GM23248 (cell line): ENCODE measurements around the gene COP1. TPM values are rescaled to one million over a fixed set of nuclear protein-coding genes. Genes with fewer than 3 reads are reported as not detected.
"Not testable (repeated sequence)": the region's sequence is repeated elsewhere in the genome, so short reads cannot be mapped to it uniquely, and the experiment has no call there.

Experiments
- DNase-seq: peaks from one replicate; pipeline ENCODE4 v3.0.0-alpha.2; 2015
- H2AFZ ChIP-seq: fragments of 200-600 bp; sonication (generic); 2 replicates; pipeline ENCODE4 v1.6.1; 2016; ENCODE audit warnings: antibody characterized with exemption
- H3F3A ChIP-seq: fragments of 200-600 bp; sonication (generic); 2 replicates; pipeline ENCODE4 v1.6.1; 2016; ENCODE audit warnings: mild to moderate bottlenecking, antibody characterized with exemption, mixed run types; ENCODE audit not compliant: insufficient read depth
- H3K27ac ChIP-seq: fragments of 200-600 bp; sonication (generic); 2 replicates; pipeline ENCODE4 v1.5.1; 2016; ENCODE audit warnings: mild to moderate bottlenecking
- H3K27me3 ChIP-seq: fragments of 200-600 bp; sonication (generic); replicated peaks from 2 replicates; pipeline ENCODE4 v1.6.1; 2016; ENCODE audit warnings: mild to moderate bottlenecking; ENCODE audit not compliant: insufficient read depth
- H3K36me3 ChIP-seq: fragments of 200-600 bp; sonication (generic); 2 replicates; pipeline ENCODE4 v1.6.1; 2016; ENCODE audit warnings: low read depth, mild to moderate bottlenecking
- H3K4me1 ChIP-seq: fragments of 200-600 bp; sonication (generic); 2 replicates; pipeline ENCODE4 v1.6.1; 2016; ENCODE audit warnings: mild to moderate bottlenecking; ENCODE audit not compliant: insufficient read depth
- H3K4me2 ChIP-seq: fragments of 200-600 bp; sonication (generic); one replicate; pipeline ENCODE4 v1.6.1; 2016; ENCODE audit warnings: mild to moderate bottlenecking; ENCODE audit not compliant: unreplicated experiment
- H3K4me3 ChIP-seq: fragments of 200-600 bp; sonication (generic); 2 replicates; pipeline ENCODE4 v1.5.1; 2016; ENCODE audit warnings: mild to moderate bottlenecking
- H3K79me2 ChIP-seq: fragments of 200-600 bp; sonication (generic); 2 replicates; pipeline ENCODE4 v1.6.1; 2016; ENCODE audit warnings: mild to moderate bottlenecking; ENCODE audit not compliant: insufficient read depth
- H3K9ac ChIP-seq: fragments of 200-600 bp; sonication (generic); 2 replicates; pipeline ENCODE4 v1.6.1; 2016; ENCODE audit warnings: mild to moderate bottlenecking
- H3K9me2 ChIP-seq: fragments of 200-600 bp; sonication (generic); 2 replicates; pipeline ENCODE4 v1.6.1; 2016; ENCODE audit warnings: mixed run types, mild to moderate bottlenecking, moderate library complexity; ENCODE audit not compliant: insufficient read depth
- H3K9me3 ChIP-seq: fragments of 200-600 bp; sonication (generic); one replicate; pipeline ENCODE4 v1.6.1; 2017; ENCODE audit warnings: low read depth
- H4K20me1 ChIP-seq: fragments of 200-600 bp; sonication (generic); 2 replicates; pipeline ENCODE4 v1.6.0; 2016; ENCODE audit not compliant: insufficient read depth
- EZH2 ChIP-seq: fragments of 200-600 bp; sonication (generic); IDR thresholded peaks from 2 replicates; pipeline ENCODE4 v1.6.1; 2018; ENCODE audit warnings: antibody characterized with exemption, mild to moderate bottlenecking; ENCODE audit not compliant: insufficient read depth, poor library complexity, severe bottlenecking
- EZH2phosphoT487 ChIP-seq: fragments of 200-600 bp; sonication (generic); IDR thresholded peaks from 2 replicates; pipeline ENCODE4 v1.6.1; 2018; ENCODE audit warnings: antibody characterized with exemption, moderate library complexity, mild to moderate bottlenecking, low read depth; ENCODE audit not compliant: insufficient read depth
- WGBS, 2 experiments: methylation state at CpG; one replicate each; pipeline ENCODE4 v1.1.6; 2015 to 2017; ENCODE audit warnings: low lambda C conversion rate in 2 of 2, low coverage in 1 of 2; ENCODE audit errors: missing lambda C conversion rate in 2 of 2; 5-methylcytosine and 5-hydroxymethylcytosine counted together
- in situ Hi-C: fragments of 300-500 bp; cut with MboI; formaldehyde crosslinking; loops from 2 replicates; pipeline ENCODE4 v1.15.0; 2020
- polyA plus RNA-seq: library from polyadenylated mRNA; unstranded; fragments of >200 nt; fragmentation: Nextera tagmentation; extraction: Ambion mirVana; gene quantifications from 2 replicates; pipeline ENCODE4 v1.2.1, GENCODE V29; 2016
- total RNA-seq: library from RNA; depleted of rRNA; stranded (reverse); fragments of >200 nt; shearing (Covaris generic); gene quantifications from 2 replicates; pipeline ENCODE4 v1.2.3, GENCODE V29; 2014

The COP1 gene
- total and polyA plus RNA-seq, 2 experiments from 2014 or later = 42.4 to 55.1 TPM

DNA sequence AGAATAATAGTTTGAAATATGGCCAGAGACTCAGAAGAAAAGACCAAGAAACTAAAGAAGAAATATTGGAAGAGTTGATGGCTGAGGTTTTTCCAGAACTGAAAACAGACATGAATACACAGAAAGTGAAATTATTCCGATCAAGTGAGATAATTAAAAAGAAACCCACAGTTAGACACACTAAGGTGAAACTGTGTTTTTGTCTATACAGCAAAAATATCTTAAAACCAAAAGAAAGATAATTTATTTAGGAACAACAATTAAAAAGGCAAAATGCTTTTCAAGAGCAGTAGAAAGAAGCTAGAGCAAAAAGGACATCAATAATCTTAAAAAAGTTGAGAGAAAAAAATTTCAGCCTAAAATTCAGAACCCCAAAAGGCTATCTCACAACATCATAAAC lies 116.3 kb downstream of the COP1 start:
- no peak overlapping the region for H3K4me2 ChIP-seq
- no peak overlapping the region for H3K27ac ChIP-seq
- no peak for TF ChIP-seq EZH2
- TF ChIP-seq EZH2phosphoT487 = no peak
- no peaks in the 10 kb centered on the region for H3K9me3 ChIP-seq
- no peaks in the 10 kb centered on the region for H4K20me1 ChIP-seq
- no peak overlapping the region for H3K9ac ChIP-seq
- peaks cover 41% of the 10 kb centered on the region for H3K79me2 ChIP-seq
- no peaks in the 10 kb centered on the region for H3K4me1 ChIP-seq
- no peak overlapping the region for H3K4me3 ChIP-seq
- H3F3A ChIP-seq = no peaks in the 10 kb centered on the region
- no peak overlapping the region for H2AFZ ChIP-seq
- no peaks in the 10 kb centered on the region for H3K27me3 ChIP-seq
- DNase-seq = no peak
- H3K36me3 ChIP-seq = no peaks in the 10 kb centered on the region
- no peaks in the 10 kb centered on the region for H3K9me2 ChIP-seq
- in situ Hi-C loops = no loop called here
- WGBS, 2 experiments = 91 to 92% methylated on average over 1 of the region's 1 CpG

GRCh38 chr1:176087746-176088145 lies 119.3 kb downstream of the COP1 start:
- H3K36me3 ChIP-seq, H3K9me3 ChIP-seq, H3K4me2 ChIP-seq, H4K20me1 ChIP-seq, H3K27ac ChIP-seq, H3F3A ChIP-seq, in situ Hi-C loops, H3K27me3 ChIP-seq, H3K9ac ChIP-seq, H2AFZ ChIP-seq, H3K9me2 ChIP-seq, H3K4me3 ChIP-seq, H3K4me1 ChIP-seq, DNase-seq: not testable (repeated sequence)
- WGBS, 2 experiments = 99 to 100% methylated on average over 3 of the region's 3 CpGs
- H3K79me2 ChIP-seq = peaks cover 47% of the 10 kb centered on the region

- DNase-seq = peak; percentile 78
- Histone ChIP-seq H3K79me2 (peaks cover 49% of the 10 kb centered on the region), H3K4me2 (no peak overlapping the region), H3F3A (no peaks in the 10 kb centered on the region), H3K27me3 (no peaks in the 10 kb centered on the region), H3K9ac (no peak overlapping the region), H3K36me3 (no peaks in the 10 kb centered on the region), H2AFZ (no peak overlapping the region), H3K27ac (no peak overlapping the region), H4K20me1 (0 out of 2 replicates have a peak, but pooled peaks cover 6% of the 10 kb centered on the region), H3K9me2 (no peaks in the 10 kb centered on the region), H3K4me3 (no peak overlapping the region), H3K9me3 (peaks cover 4% of the 10 kb centered on the region), H3K4me1 (peaks cover 6% of the 10 kb centered on the region; the same call in 1 of the 2 replicates)
- in situ Hi-C loops = loop anchor here (25.0 kb wide), 1 partner anchor 586 kb away; no protein-coding TSS in a partner anchor
- 27 to 31% methylated on average over 5 of the region's 5 CpGs for WGBS, 2 experiments
- no peak for TF ChIP-seq EZH2phosphoT487
- no peak for TF ChIP-seq EZH2
Observed at GRCh38 chr1:176073524-176074157, 133.4 kb downstream of the COP1 start.

DNA sequence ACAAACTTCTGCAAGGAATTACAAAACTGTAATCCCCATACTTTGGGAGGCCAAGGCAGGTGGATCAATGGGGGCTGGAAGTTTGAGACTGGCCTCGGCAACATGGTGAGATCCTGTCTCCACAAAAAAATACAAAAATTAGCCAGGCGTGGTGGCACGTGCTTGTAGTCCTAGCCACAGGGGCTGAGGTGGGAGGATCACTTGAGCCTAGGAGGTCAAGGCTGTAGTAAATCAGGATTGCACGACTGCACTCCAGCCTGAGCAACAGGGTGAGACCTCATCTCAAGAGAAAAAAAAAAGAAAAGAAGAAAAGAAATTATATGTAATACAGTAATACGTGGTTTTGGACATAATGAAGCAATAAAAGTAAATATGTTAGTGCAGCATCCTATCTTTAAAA lies 138.2 kb downstream of the COP1 start:
- H3K4me3 ChIP-seq = no peak overlapping the region
- H3K9me2 ChIP-seq = no peaks in the 10 kb centered on the region
- H3K79me2 ChIP-seq = peaks cover 25% of the 10 kb centered on the region
- no peaks in the 10 kb centered on the region for H3F3A ChIP-seq
- no peak overlapping the region for H2AFZ ChIP-seq
- H3K27ac ChIP-seq = no peak overlapping the region
- H3K9ac ChIP-seq = no peak overlapping the region
- no peaks in the 10 kb centered on the region for H3K9me3 ChIP-seq
- in situ Hi-C loops = loop anchor here (25.0 kb wide), 1 partner anchor 582 kb away; no protein-coding TSS in a partner anchor
- 89 to 95% methylated on average over 5 of the region's 5 CpGs for WGBS, 2 experiments
- H3K4me1 ChIP-seq = no peaks in the 10 kb centered on the region
- no peaks in the 10 kb centered on the region for H3K36me3 ChIP-seq
- no peak overlapping the region for H3K4me2 ChIP-seq
- no peaks in the 10 kb centered on the region for H4K20me1 ChIP-seq
- no peak for DNase-seq
- no peaks in the 10 kb centered on the region for H3K27me3 ChIP-seq
- no peak for TF ChIP-seq EZH2phosphoT487
- TF ChIP-seq EZH2 = no peak

DNA sequence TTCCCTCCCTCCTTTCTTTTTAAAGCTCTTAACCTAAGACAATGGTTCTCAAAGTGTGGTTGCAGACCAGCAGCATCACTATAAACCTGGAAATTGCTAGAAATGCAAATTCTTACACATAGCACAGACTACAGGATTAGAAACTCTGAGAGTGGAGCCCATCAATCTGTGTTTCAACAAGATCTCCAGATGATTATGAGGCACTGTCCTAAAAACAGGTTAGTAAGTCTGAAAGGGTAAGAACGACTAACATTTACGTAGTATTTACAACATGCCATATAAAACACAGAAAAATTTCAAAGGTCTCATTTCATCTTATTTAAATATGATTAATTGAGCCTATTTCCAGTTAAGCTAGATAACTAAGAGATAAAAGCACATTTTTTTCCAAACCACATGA lies 138.8 kb downstream of the COP1 start:
- TF ChIP-seq EZH2phosphoT487 = no peak
- TF ChIP-seq EZH2 = no peak
- Histone ChIP-seq H3K9me2 (no peaks in the 10 kb centered on the region), H3K36me3 (no peaks in the 10 kb centered on the region), H2AFZ (no peak overlapping the region), H3K4me2 (no peak overlapping the region), H3K4me3 (no peak overlapping the region), H3K9me3 (no peaks in the 10 kb centered on the region), H4K20me1 (no peaks in the 10 kb centered on the region), H3F3A (no peaks in the 10 kb centered on the region), H3K27me3 (no peaks in the 10 kb centered on the region), H3K27ac (no peak overlapping the region), H3K4me1 (no peaks in the 10 kb centered on the region), H3K9ac (no peak overlapping the region), H3K79me2 (peaks cover 28% of the 10 kb centered on the region)
- no peak for DNase-seq
- WGBS, 2 experiments = 93 to 100% methylated on average over 2 of the region's 2 CpGs
- in situ Hi-C loops = loop anchor here (25.0 kb wide), 1 partner anchor 581 kb away; no protein-coding TSS in a partner anchor
